22Rv1 (cell line): Measurements from ENCODE around the gene SLC10A7.
A peak's percentile ranks its signal among the peaks of the same experiment; 100 is the strongest.
"Not testable (repeated sequence)": the region's sequence is repeated elsewhere in the genome, so short reads cannot be mapped to it uniquely, and the experiment has no call there.

Source experiments
- H3K27ac ChIP-seq: fragments of 450-650 bp; 2 replicates; pipeline ENCODE4 v1.5.1; 2017
- ZFX ChIP-seq: fragments of 450-650 bp; IDR thresholded peaks from 2 replicates; pipeline ENCODE4 v1.6.1; 2017; ENCODE audit warnings: antibody characterized with exemption, borderline replicate concordance
- TF ChIP-seq, protein P1 (sequence below): fragments of 450-650 bp; IDR thresholded peaks from 2 replicates; pipeline ENCODE4 v1.5.1; 2017; ENCODE audit warnings: mild to moderate bottlenecking

Gene SLC10A7

GRCh38 chr4:146369446-146369845 lies 152.3 kb downstream of the SLC10A7 start:
- peak overlapping the region; percentile 96 for H3K27ac ChIP-seq
- TF ChIP-seq, protein P1, sequence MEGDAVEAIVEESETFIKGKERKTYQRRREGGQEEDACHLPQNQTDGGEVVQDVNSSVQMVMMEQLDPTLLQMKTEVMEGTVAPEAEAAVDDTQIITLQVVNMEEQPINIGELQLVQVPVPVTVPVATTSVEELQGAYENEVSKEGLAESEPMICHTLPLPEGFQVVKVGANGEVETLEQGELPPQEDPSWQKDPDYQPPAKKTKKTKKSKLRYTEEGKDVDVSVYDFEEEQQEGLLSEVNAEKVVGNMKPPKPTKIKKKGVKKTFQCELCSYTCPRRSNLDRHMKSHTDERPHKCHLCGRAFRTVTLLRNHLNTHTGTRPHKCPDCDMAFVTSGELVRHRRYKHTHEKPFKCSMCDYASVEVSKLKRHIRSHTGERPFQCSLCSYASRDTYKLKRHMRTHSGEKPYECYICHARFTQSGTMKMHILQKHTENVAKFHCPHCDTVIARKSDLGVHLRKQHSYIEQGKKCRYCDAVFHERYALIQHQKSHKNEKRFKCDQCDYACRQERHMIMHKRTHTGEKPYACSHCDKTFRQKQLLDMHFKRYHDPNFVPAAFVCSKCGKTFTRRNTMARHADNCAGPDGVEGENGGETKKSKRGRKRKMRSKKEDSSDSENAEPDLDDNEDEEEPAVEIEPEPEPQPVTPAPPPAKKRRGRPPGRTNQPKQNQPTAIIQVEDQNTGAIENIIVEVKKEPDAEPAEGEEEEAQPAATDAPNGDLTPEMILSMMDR: no peak
- TF ChIP-seq ZFX: no peak

GRCh38 chr4:146368209-146368608 lies 153.5 kb downstream of the SLC10A7 start:
- TF ChIP-seq ZFX: no peak
- TF ChIP-seq, protein P1: no peak
- H3K27ac ChIP-seq: peak overlapping the region; percentile 96

GRCh38 chr4:146367347-146367746 lies 154.4 kb downstream of the SLC10A7 start:
- H3K27ac ChIP-seq: peak overlapping the region; percentile 96
- TF ChIP-seq ZFX: no peak
- TF ChIP-seq, protein P1: no peak

DNA sequence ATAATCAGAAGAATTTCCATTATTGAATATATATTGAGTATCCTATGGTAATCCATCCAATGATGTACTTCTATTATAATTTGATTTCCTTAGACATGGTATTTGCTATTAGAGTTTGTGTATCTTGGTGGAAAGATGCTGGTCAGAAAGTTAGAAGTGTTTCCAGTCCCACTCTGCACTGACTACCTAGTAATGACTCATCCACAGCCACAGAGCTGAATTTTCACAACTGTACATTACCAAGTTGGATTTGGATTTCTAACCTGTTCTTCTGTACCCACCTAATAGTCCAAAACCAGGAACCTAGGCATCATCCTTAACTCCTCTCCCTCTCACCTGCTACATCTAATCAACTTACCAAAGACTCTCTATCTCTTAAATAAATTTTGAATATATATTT lies 162.0 kb downstream of the SLC10A7 start:
- no peak overlapping the region for H3K27ac ChIP-seq
- TF ChIP-seq, protein P1: no peak
- TF ChIP-seq ZFX: no peak

GRCh38 chr4:146350114-146350513 lies 171.6 kb downstream of the SLC10A7 start:
- H3K27ac ChIP-seq: not testable (repeated sequence)

- no peak overlapping the region for H3K27ac ChIP-seq
- TF ChIP-seq, protein P1: no peak
- no peak for TF ChIP-seq ZFX
Observed at GRCh38 chr4:146349306-146349705, 172.4 kb downstream of the SLC10A7 start.

DNA sequence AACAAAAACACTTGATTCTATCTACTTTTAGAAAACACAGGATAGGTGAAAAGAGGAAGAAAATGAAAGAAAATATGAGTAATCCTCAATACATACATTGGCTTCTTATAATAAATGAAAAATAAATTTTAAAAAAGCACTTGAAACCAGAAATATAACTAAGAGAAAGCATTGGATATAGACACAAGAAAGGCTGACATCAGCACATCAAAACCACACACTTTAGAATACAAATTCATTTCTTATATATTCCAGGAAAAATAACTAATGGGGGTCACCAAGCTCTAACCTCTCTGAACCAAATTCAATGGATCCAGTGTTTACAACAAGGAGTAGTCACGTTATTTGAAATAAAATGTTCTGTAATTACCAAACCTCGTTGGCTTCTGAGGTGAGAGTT lies 173.9 kb downstream of the SLC10A7 start:
- no peak overlapping the region for H3K27ac ChIP-seq
- no peak for TF ChIP-seq ZFX
- TF ChIP-seq, protein P1: no peak

GRCh38 chr4:146346276-146346675 lies 175.5 kb downstream of the SLC10A7 start:
- no peak for TF ChIP-seq ZFX
- TF ChIP-seq, protein P1: no peak
- H3K27ac ChIP-seq: no peak overlapping the region
